ENCODE measurements around the gene GALNT6. TPM values are rescaled to one million over a fixed set of nuclear protein-coding genes. Genes with fewer than 3 reads are reported as not detected.

The GALNT6 gene, protein sequence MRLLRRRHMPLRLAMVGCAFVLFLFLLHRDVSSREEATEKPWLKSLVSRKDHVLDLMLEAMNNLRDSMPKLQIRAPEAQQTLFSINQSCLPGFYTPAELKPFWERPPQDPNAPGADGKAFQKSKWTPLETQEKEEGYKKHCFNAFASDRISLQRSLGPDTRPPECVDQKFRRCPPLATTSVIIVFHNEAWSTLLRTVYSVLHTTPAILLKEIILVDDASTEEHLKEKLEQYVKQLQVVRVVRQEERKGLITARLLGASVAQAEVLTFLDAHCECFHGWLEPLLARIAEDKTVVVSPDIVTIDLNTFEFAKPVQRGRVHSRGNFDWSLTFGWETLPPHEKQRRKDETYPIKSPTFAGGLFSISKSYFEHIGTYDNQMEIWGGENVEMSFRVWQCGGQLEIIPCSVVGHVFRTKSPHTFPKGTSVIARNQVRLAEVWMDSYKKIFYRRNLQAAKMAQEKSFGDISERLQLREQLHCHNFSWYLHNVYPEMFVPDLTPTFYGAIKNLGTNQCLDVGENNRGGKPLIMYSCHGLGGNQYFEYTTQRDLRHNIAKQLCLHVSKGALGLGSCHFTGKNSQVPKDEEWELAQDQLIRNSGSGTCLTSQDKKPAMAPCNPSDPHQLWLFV
- total RNA-seq (2021; ENCODE audit: unreplicated experiment) (6.5 TPM), Bru-seq, nascent RNA (percentile 36 among the genes with signal in this experiment), BruChase-seq, experiment 1, labeled RNA remaining after a 2-hour chase (percentile 37 among the genes with signal in this experiment), BruChase-seq, experiment 2, labeled RNA remaining after a 6-hour chase (percentile 39 among the genes with signal in this experiment)
- 3.3 TPM for polyA plus RNA-seq (2012; ENCODE audit: insufficient read length)
- long read RNA-seq, partial matches to known transcripts: 1 of 6 reads
- long read RNA-seq, other reads (novel, unspliced or antisense): 5 of 6 reads

DNA sequence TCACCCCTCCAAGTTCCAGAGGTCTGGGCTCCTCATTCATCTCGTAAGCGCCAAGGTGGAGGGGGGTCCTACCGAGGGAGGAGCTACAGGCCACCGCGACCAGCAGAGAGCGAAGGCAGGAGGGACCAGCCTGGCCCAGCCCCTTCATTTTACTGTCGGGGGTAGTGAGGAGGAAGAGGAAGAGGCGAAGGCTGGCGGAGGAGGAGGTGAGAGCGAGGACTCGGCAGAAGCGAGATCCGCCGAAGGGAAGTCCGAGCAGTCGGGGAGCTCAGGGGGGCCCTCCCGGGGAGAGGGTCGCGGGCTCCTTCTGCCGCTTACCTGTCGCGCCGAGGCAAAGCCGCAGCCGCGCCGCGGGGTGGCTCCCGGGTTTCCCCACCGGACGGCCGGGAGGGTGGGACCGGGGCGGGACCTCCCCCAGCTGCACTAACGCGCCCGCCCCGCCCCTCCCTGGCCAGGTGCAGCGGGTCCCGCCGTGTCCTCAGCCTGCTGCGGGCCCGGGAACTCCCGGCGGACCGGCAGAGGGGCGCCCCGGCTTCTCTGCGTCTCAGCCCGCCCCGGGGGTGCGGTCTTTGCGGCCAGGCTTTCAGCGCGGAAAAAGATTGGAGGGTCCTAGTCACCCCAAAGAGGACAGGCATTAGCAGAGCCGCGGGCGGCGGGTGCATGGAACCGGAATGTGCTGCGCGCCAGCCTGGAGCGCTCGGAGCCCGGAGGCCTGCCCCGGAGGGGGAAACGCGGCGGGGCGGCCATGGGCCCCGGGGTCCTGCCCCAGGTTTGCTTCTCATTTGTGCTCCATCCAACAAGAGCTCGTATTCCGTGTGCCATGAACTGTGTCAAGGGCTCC is at the start of gene GALNT6:
TSS of gene GALNT6 (minus strand) at position 124 of the 841 bp plus-strand sequence. CDS start 11,625 bp downstream, outside the sequence.
- peak; percentile 81 for ATAC-seq
- ChIA-PET CTCF (no interaction called here), POLR2A (interaction anchor here (0.7 kb wide), 1 partner anchor 84 kb away, joined by 7 read pairs; no protein-coding TSS in a partner anchor)
- Histone ChIP-seq H3K27me3 (ENCODE audit: control insufficient read depth, insufficient read depth, low read length) (no peaks in the 10 kb centered on the region), H3K4me1 (ENCODE audit: control insufficient read depth, insufficient read depth, low read length) (peaks cover 6% of the 10 kb centered on the region; the same call in 1 of the 2 replicates), H3K9me3 (ENCODE audit: control insufficient read depth, insufficient read depth, low read depth, low read length) (no peaks in the 10 kb centered on the region), H3K27ac (ENCODE audit: low read length) (no peak within 1 kb of the TSS), H3K36me3 (ENCODE audit: control insufficient read depth, insufficient read depth, low read length) (peaks cover 3% of the 10 kb centered on the region; the same call in 1 of the 2 replicates), H3K4me3 (ENCODE audit: low read depth in 2 of 2, low read length in 2 of 2) (peak within 1 kb of the TSS; percentile 48 to 65)
- TF ChIP-seq TCF7L2 (IDR thresholded peaks at IDR 0.05; ENCODE audit: low read depth, low read length) (no peak), POLR2AphosphoS5 (IDR thresholded peaks at IDR 0.05; ENCODE audit: low read depth, low read length) (no peak), CTCF (IDR thresholded peaks at IDR 0.05) (no peak), SIN3A (IDR thresholded peaks at IDR 0.05; ENCODE audit: borderline replicate concordance, insufficient read depth, low read depth, low read length) (no peak), REST (IDR thresholded peaks at IDR 0.05; ENCODE audit: insufficient read depth in 1 of 2, low read depth in 2 of 2, low read length in 1 of 2) (no peak)
- no TSS peak for BruUV-seq (replicated peaks)
- in situ Hi-C loops (cut with HindIII; ENCODE audit: low pct_unique_long_range_greater_than_20kb, low sequenced_read_pairs): no loop called here
- no peak for DNase-seq (ENCODE audit: low read depth, low spot score)
- intact Hi-C loops (cut with micrococcal nuclease; ENCODE audit: unreplicated experiment): no loop called here

- Histone ChIP-seq H3K4me3 (ENCODE audit: low read depth in 2 of 2, low read length in 2 of 2) (no peak overlapping the region), H3K9me3 (ENCODE audit: control insufficient read depth, insufficient read depth, low read depth, low read length) (no peaks in the 10 kb centered on the region), H3K27me3 (ENCODE audit: control insufficient read depth, insufficient read depth, low read length) (no peaks in the 10 kb centered on the region), H3K36me3 (ENCODE audit: control insufficient read depth, insufficient read depth, low read length) (no peaks in the 10 kb centered on the region), H3K4me1 (ENCODE audit: control insufficient read depth, insufficient read depth, low read length) (no peaks in the 10 kb centered on the region), H3K27ac (ENCODE audit: low read length) (no peak overlapping the region)
- intact Hi-C loops (cut with micrococcal nuclease; ENCODE audit: unreplicated experiment): no loop called here
- ChIA-PET POLR2A (interaction anchor here (0.7 kb wide), 1 partner anchor 449 kb away, joined by 3 read pairs; the partner anchor contains the start of gene ANKRD33), CTCF (no interaction called here)
- no TSS peak for BruUV-seq (replicated peaks)
- DNase-seq (ENCODE audit: low read depth, low spot score) (no peak), ATAC-seq (no peak)
- TF ChIP-seq TCF7L2 (IDR thresholded peaks at IDR 0.05; ENCODE audit: low read depth, low read length): no peak
- no peak for TF ChIP-seq CTCF (IDR thresholded peaks at IDR 0.05)
- TF ChIP-seq POLR2AphosphoS5 (IDR thresholded peaks at IDR 0.05; ENCODE audit: low read depth, low read length): no peak
- no peak for TF ChIP-seq REST (IDR thresholded peaks at IDR 0.05; ENCODE audit: insufficient read depth in 1 of 2, low read depth in 2 of 2, low read length in 1 of 2)
- no peak for TF ChIP-seq SIN3A (IDR thresholded peaks at IDR 0.05; ENCODE audit: borderline replicate concordance, insufficient read depth, low read depth, low read length)
- in situ Hi-C loops (cut with HindIII; ENCODE audit: low pct_unique_long_range_greater_than_20kb, low sequenced_read_pairs): no loop called here
Observed at GRCh38 chr12:51439330-51439729, 48.1 kb upstream of the GALNT6 start.

Data from Panc1 (cell line).